ENCODE data around the gene CCDC93. TPM values are rescaled to one million over a fixed set of nuclear protein-coding genes. Genes with fewer than 3 reads are reported as not detected.

CCDC93 gene, protein sequence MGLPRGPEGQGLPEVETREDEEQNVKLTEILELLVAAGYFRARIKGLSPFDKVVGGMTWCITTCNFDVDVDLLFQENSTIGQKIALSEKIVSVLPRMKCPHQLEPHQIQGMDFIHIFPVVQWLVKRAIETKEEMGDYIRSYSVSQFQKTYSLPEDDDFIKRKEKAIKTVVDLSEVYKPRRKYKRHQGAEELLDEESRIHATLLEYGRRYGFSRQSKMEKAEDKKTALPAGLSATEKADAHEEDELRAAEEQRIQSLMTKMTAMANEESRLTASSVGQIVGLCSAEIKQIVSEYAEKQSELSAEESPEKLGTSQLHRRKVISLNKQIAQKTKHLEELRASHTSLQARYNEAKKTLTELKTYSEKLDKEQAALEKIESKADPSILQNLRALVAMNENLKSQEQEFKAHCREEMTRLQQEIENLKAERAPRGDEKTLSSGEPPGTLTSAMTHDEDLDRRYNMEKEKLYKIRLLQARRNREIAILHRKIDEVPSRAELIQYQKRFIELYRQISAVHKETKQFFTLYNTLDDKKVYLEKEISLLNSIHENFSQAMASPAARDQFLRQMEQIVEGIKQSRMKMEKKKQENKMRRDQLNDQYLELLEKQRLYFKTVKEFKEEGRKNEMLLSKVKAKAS
- 30.9 and 39.7 TPM in 2 replicates for total RNA-seq

DNA sequence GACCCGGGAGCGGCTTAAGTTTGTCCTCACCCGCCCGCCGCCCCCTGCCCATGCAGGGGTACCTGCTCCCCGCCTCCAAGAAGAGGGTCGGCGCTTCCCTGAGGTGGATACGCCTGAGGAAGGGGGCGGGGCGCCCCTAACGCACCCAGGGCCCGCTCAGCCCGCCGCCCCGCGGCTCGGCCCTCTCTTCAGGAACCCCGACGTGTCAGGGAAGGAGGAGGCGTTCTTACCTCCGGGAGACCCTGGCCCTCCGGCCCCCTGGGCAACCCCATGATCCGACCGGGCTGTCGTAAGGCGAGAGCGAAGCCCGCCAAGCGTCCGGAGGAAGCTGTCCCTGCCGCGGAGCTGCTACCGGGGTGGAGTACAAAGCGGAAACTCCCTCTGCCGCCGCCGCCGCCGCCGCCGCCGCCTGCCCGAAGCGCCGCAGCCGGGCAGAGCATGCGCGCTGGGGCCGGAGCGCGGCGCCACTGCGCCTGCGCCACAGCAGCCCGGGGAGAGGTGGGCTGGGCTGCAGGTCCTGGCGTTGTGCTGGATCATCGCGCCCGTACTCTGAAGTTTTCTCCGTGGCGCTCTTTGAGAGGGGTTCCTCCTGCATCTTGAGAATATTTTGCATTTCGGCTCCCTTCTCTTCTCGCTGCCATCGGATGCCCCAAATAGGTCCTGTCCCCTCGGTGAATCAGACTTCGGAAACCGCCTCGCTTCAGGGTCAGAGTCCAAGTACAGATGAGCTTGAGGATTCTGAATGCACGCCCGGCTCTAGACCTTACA, at the start of gene CCDC93:
CCDC93 (minus strand) TSS at position 347 of the 768 bp plus-strand sequence; CDS start at position 272, 75 bp downstream.

Other genes starting within 250 kb of the CCDC93 start
- gene DDX18, start 199.4 kb downstream of the CCDC93 start, total RNA-seq = 57.7 and 78.0 TPM in 2 replicates
- 10.3 and 13.0 TPM in 2 replicates for gene INSIG2, start 74.4 kb upstream of the CCDC93 start, total RNA-seq

Measured in uterine smooth muscle cell (primary cell).